Measurements from ENCODE around the gene ACAA2. TPM values are rescaled to one million over a fixed set of nuclear protein-coding genes. Genes with fewer than 3 reads are reported as not detected.
"Not testable (repeated sequence)": the region's sequence is repeated elsewhere in the genome, so short reads cannot be mapped to it uniquely, and the experiment has no call there.

The ACAA2 gene
- total RNA-seq, 2 donors from 2014 or later: 63.7 to 125 TPM

DNA sequence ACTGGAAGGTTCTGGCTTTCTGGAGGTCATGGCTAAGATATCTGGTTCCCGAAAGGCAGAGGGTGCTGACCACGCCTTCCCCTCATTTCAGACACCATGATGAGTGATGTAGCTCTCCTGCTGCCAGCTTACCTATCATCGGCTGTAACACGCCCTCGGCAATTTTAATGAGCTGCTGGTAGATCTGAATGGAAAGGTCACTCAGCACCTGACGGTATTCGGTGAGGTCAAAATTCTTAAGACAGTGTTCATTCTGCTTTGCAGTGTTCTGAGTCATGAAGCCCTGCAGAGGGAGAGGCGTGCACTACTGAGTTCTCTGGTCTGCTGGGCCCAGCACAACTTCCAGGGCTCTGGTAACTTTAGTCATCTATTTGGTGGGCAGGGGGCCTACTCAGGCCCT lies 25.7 kb upstream of the ACAA2 start:
- H3K9me3 Mint-ChIP-seq: no peaks in the 10 kb centered on the region

GRCh38 chr18:49838381-49838780 lies 25.0 kb upstream of the ACAA2 start:
- ATAC-seq (no peak), DNase-seq (ENCODE audit: low spot score) (no peak)
- H3K9me3 Mint-ChIP-seq: no peaks in the 10 kb centered on the region
- H3K36me3 Mint-ChIP-seq: no peaks in the 10 kb centered on the region
- H3K4me3 Mint-ChIP-seq: no peak overlapping the region
- no peaks in the 10 kb centered on the region for H3K27me3 Mint-ChIP-seq
- peaks cover 0 to 33% of the 10 kb centered on the region in 2 donors for H3K4me1 Mint-ChIP-seq (ENCODE audit: low read depth in 2 of 2)
- peak overlapping the region in 1 of 2 donors; percentile 58 for H3K27ac Mint-ChIP-seq

More for the DNA sequence above, 25.7 kb upstream of the ACAA2 start:
- Mint-ChIP-seq H3K27me3 (no peaks in the 10 kb centered on the region), H3K4me3 (no peak overlapping the region), H3K27ac (peak overlapping the region in 1 of 2 donors; percentile 58), H3K36me3 (no peaks in the 10 kb centered on the region), H3K4me1 (ENCODE audit: low read depth in 2 of 2) (peaks cover 0 to 33% of the 10 kb centered on the region in 2 donors)
- ATAC-seq (no peak), DNase-seq (ENCODE audit: low spot score) (no peak)

GRCh38 chr18:49837889-49838288 lies 24.6 kb upstream of the ACAA2 start:
- Mint-ChIP-seq H3K9me3 (no peaks in the 10 kb centered on the region), H3K27me3 (no peaks in the 10 kb centered on the region), H3K27ac (peak overlapping the region in 1 of 2 donors; percentile 58), H3K4me1 (ENCODE audit: low read depth in 2 of 2) (peaks cover 0 to 29% of the 10 kb centered on the region in 2 donors), H3K4me3 (no peak overlapping the region), H3K36me3 (no peaks in the 10 kb centered on the region)
- DNase-seq (ENCODE audit: low spot score) (no peak), ATAC-seq (no peak)

- not testable (repeated sequence) for H3K27ac Mint-ChIP-seq; DNase-seq (ENCODE audit: low spot score); H3K4me3 Mint-ChIP-seq; H3K27me3 Mint-ChIP-seq; ATAC-seq; H3K9me3 Mint-ChIP-seq; H3K36me3 Mint-ChIP-seq
- peaks cover 0 to 32% of the 10 kb centered on the region in 2 donors for H3K4me1 Mint-ChIP-seq (ENCODE audit: low read depth in 2 of 2)
These were observed 24.0 kb upstream of the ACAA2 start for GRCh38 chr18:49837316-49837835.

DNA sequence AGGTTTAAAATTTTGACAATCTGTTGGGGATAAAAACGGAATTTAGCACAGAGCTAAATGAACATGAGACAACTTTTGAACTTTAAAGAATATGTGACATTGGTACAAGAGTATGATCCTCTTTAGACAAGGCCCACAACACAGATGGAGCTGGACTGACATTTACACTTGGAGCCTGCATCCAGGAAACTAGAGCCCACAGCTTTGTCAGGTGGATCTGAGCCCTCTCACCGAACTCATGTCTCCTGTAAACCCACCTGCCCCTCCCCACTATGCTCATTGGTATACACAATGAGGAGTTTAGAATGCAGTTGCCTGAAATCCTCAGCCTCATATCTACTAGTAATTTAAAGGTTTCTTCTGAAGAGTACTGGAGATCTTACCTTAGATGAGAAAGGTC lies 22.1 kb upstream of the ACAA2 start:
- DNase-seq (ENCODE audit: low spot score): no peak
- H3K9me3 Mint-ChIP-seq: no peaks in the 10 kb centered on the region
- no peak for ATAC-seq
- H3K27ac Mint-ChIP-seq: peak overlapping the region in 1 of 2 donors; percentile 43
- peaks cover 0 to 28% of the 10 kb centered on the region in 2 donors for H3K4me1 Mint-ChIP-seq (ENCODE audit: low read depth in 2 of 2)
- no peaks in the 10 kb centered on the region for H3K36me3 Mint-ChIP-seq
- no peaks in the 10 kb centered on the region for H3K27me3 Mint-ChIP-seq
- H3K4me3 Mint-ChIP-seq: no peak overlapping the region

GRCh38 chr18:49834258-49834657 lies 20.9 kb upstream of the ACAA2 start:
- no peaks in the 10 kb centered on the region for H3K27me3 Mint-ChIP-seq
- peak overlapping the region in 1 of 2 donors; percentile 43 for H3K27ac Mint-ChIP-seq
- DNase-seq (ENCODE audit: low spot score) (no peak), ATAC-seq (no peak)
- no peaks in the 10 kb centered on the region for H3K9me3 Mint-ChIP-seq
- H3K36me3 Mint-ChIP-seq: no peaks in the 10 kb centered on the region
- no peak overlapping the region for H3K4me3 Mint-ChIP-seq
- H3K4me1 Mint-ChIP-seq (ENCODE audit: low read depth in 2 of 2): peaks cover 0 to 25% of the 10 kb centered on the region in 2 donors

- H3K4me3 Mint-ChIP-seq: no peak overlapping the region
- H3K27me3 Mint-ChIP-seq: no peaks in the 10 kb centered on the region
- H3K27ac Mint-ChIP-seq: peak overlapping the region in 1 of 2 donors; percentile 43
- DNase-seq (ENCODE audit: low spot score) (no peak), ATAC-seq (no peak)
- H3K36me3 Mint-ChIP-seq: no peaks in the 10 kb centered on the region
- peaks cover 0 to 26% of the 10 kb centered on the region in 2 donors for H3K4me1 Mint-ChIP-seq (ENCODE audit: low read depth in 2 of 2)
- H3K9me3 Mint-ChIP-seq: peaks cover under 1% of the 10 kb centered on the region
These were observed 20.5 kb upstream of the ACAA2 start for GRCh38 chr18:49833814-49834213.

GRCh38 chr18:49832221-49832647 lies 18.9 kb upstream of the ACAA2 start:
- DNase-seq (ENCODE audit: low spot score) (no peak), ATAC-seq (no peak)
- H3K27ac Mint-ChIP-seq: peak overlapping the region in 1 of 2 donors; percentile 80
- H3K4me3 Mint-ChIP-seq: no peak overlapping the region
- H3K4me1 Mint-ChIP-seq (ENCODE audit: low read depth in 2 of 2): peaks cover 0 to 24% of the 10 kb centered on the region in 2 donors
- H3K27me3 Mint-ChIP-seq: no peaks in the 10 kb centered on the region
- peaks cover 3% of the 10 kb centered on the region for H3K9me3 Mint-ChIP-seq
- peaks cover 5% of the 10 kb centered on the region for H3K36me3 Mint-ChIP-seq

DNA sequence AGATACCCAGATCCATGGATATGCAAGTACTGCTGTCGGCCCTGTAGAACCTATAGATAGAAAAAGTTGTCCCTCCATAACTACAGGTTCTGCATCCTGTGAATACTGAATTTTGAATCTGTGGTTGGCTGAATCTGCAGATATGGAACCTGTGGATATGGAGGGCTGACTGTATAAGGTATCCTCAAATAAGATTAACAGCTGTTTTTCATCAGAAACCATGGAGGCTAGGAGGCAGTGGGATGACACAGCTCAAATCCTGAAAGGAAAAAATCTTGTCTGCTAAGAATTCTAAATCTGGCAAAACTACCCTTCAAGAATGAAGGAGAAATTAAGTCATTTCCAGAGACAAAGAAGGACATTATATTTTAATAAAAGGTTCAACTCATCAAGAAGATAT lies 14.7 kb upstream of the ACAA2 start:
- DNase-seq (ENCODE audit: low spot score) (no peak), ATAC-seq (no peak)
- no peak overlapping the region for H3K4me3 Mint-ChIP-seq
- H3K27me3 Mint-ChIP-seq: no peaks in the 10 kb centered on the region
- H3K36me3 Mint-ChIP-seq: peaks cover 12% of the 10 kb centered on the region
- no peak overlapping the region for H3K27ac Mint-ChIP-seq
- peaks cover 7% of the 10 kb centered on the region for H3K9me3 Mint-ChIP-seq
- peaks cover 11 to 26% of the 10 kb centered on the region in 2 donors for H3K4me1 Mint-ChIP-seq (ENCODE audit: low read depth in 2 of 2)

DNA sequence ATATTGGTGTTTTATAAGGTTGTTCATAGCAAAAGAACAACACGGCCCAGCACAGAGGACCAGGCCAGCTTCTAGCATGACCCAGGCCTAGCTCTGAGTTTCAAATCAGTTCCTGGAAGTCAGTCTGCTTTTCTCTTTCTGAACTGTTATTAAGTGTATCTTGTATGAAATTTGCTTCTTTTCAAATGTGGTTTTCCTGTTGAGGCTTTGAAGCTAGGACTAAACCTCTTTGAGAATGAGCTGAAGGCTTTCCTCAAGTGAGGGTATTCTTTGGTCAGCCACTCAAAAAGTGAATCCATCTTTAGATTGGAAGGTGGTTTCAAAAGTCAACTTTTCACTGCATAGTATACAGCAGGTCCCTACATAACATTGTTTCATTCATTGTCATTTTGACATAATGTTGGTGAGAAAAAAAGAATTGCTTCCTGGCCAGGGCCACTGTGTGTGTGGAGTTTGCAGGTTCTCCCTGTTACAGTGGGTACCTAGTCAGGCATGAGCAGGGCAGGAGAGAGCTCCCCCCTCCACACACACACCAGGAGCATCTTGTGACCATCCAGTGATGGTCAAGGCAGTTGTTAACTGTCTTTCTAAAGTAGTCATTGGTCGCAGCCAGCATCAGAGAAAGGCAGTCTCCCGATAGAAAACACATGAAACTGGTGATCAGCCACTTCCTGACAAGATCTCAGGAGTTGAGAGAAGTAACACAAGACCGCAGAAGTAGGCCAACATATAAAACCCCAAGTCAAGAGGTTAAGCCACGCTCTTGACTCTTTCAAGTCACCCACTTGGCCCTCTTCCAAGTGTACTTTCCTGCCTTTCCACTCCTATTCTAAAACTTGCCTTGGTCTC lies 6.7 kb upstream of the ACAA2 start:
- ATAC-seq (peak; percentile 85 to 86), DNase-seq (ENCODE audit: low spot score) (peak; percentile 69)
- peaks cover 25% of the 10 kb centered on the region for H3K36me3 Mint-ChIP-seq
- H3K4me3 Mint-ChIP-seq: peak overlapping the region; percentile 78
- no peaks in the 10 kb centered on the region for H3K27me3 Mint-ChIP-seq
- peaks cover 62 to 78% of the 10 kb centered on the region in 2 donors for H3K4me1 Mint-ChIP-seq (ENCODE audit: low read depth in 2 of 2)
- H3K27ac Mint-ChIP-seq: peak overlapping the region; percentile 94 to 98
- H3K9me3 Mint-ChIP-seq: no peaks in the 10 kb centered on the region

DNA sequence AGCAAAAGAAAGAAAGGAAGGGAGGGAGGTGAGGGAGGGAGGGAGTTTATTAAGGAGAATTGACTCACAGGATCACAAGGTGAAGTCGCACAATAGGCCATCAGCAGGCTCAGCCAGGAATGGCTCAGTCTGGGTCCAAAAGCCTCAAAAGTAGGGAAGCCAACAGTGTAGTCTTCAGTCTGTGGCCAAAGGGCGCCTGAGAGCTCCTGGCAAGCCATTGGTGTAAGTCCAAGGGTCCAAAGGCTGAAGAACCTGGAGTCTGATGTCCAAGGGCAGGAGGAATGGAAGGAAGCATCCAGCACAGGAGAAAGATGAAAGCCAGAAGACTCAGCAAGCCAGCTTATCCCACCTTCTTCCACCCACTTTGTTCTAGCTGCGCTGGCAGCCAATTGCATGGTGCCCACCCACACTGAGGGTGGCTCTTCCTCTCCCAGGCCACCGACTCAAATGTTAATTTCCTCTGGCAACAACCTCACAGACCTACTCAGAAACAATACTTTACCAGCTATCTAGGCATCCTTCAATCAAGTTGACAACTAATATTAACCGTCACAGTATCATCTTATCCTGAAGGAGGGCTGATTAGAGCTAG lies 5.8 kb upstream of the ACAA2 start:
- Mint-ChIP-seq H3K27ac (peak overlapping the region; percentile 94 to 98), H3K4me3 (peak overlapping the region; percentile 78), H3K36me3 (peaks cover 27% of the 10 kb centered on the region), H3K9me3 (no peaks in the 10 kb centered on the region), H3K27me3 (no peaks in the 10 kb centered on the region), H3K4me1 (ENCODE audit: low read depth in 2 of 2) (peaks cover 66 to 81% of the 10 kb centered on the region in 2 donors)
- ATAC-seq (no peak), DNase-seq (ENCODE audit: low spot score) (no peak)

DNA sequence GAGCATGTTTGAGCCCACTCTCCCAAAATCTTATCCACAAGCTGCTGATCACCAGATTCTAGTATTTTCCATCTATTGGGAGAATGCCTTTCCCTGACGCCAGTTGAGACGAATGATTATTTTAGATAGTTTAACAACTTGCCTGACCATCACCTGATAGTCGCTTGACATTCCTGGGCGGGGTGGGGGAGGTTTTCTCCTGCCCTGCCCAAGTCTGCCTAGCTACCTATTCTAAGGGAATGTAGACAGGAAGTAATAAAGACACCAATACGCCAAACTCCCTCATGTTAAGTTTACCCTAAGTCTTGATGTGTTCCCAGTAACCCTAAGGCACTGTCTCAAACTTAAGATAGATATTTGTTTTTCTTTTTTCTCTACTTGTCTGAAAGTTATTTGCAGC lies 4.6 kb upstream of the ACAA2 start:
- H3K27ac Mint-ChIP-seq: peak overlapping the region; percentile 94 to 98
- no peak for ATAC-seq
- H3K4me1 Mint-ChIP-seq (ENCODE audit: low read depth in 2 of 2): peaks cover 68 to 77% of the 10 kb centered on the region in 2 donors
- no peaks in the 10 kb centered on the region for H3K27me3 Mint-ChIP-seq
- no peak for DNase-seq (ENCODE audit: low spot score)
- H3K9me3 Mint-ChIP-seq: no peaks in the 10 kb centered on the region
- peak overlapping the region; percentile 78 for H3K4me3 Mint-ChIP-seq
- H3K36me3 Mint-ChIP-seq: peaks cover 27% of the 10 kb centered on the region

GRCh38 chr18:49815927-49816326 lies 2.6 kb upstream of the ACAA2 start:
- no peaks in the 10 kb centered on the region for H3K27me3 Mint-ChIP-seq
- DNase-seq (ENCODE audit: low spot score): no peak
- H3K36me3 Mint-ChIP-seq: peaks cover 20% of the 10 kb centered on the region
- peak overlapping the region; percentile 94 for H3K4me3 Mint-ChIP-seq
- H3K4me1 Mint-ChIP-seq (ENCODE audit: low read depth in 2 of 2): peaks cover 74 to 77% of the 10 kb centered on the region in 2 donors
- peak overlapping the region; percentile 88 to 99 for H3K27ac Mint-ChIP-seq
- H3K9me3 Mint-ChIP-seq: no peaks in the 10 kb centered on the region
- no peak for ATAC-seq

GRCh38 chr18:49814147-49814499 lies 790 bp upstream of the ACAA2 start:
- peak; percentile 76 to 80 for ATAC-seq
- peaks cover 4% of the 10 kb centered on the region for H3K9me3 Mint-ChIP-seq
- peak overlapping the region; percentile 88 to 99 for H3K27ac Mint-ChIP-seq
- H3K36me3 Mint-ChIP-seq: peaks cover 33% of the 10 kb centered on the region
- peak; percentile 92 for DNase-seq (ENCODE audit: low spot score)
- peaks cover 58 to 71% of the 10 kb centered on the region in 2 donors for H3K4me1 Mint-ChIP-seq (ENCODE audit: low read depth in 2 of 2)
- no peaks in the 10 kb centered on the region for H3K27me3 Mint-ChIP-seq
- H3K4me3 Mint-ChIP-seq: peak overlapping the region; percentile 94

All from natural killer cell treated with Interleukin-12 subunit alpha and Interleukin-12 subunit beta and Interleukin-15 and Interleukin-18, amount 100 ng/mL, for 72 hours (primary cell).